Brain microvascular endothelial cell (primary cell): ENCODE results near the gene SZRD1.

Experiments
- DNase-seq: peaks from one replicate; pipeline ENCODE4 v3.0.0-alpha.2; 2020
- H3K27ac ChIP-seq: fragments of 250-450 bp; sonication (Bioruptor Pico); 2 replicates; pipeline ENCODE4 v1.5.1; 2020; ENCODE audit warnings: mild to moderate bottlenecking, moderate library complexity
- H3K27me3 ChIP-seq: fragments of 250-450 bp; sonication (Bioruptor Pico); replicated peaks from 2 replicates; pipeline ENCODE4 v1.5.1; 2020; ENCODE audit warnings: mild to moderate bottlenecking
- H3K36me3 ChIP-seq: fragments of 250-450 bp; sonication (Bioruptor Pico); replicated peaks from 2 replicates; pipeline ENCODE4 v1.5.1; 2020; ENCODE audit warnings: mild to moderate bottlenecking
- H3K4me3 ChIP-seq: 2 replicates; pipeline ENCODE4 v1.5.1; 2011; ENCODE audit warnings: low read depth, mild to moderate bottlenecking, control low read depth, low read length, moderate library complexity
- in situ Hi-C: cut with HindIII; loops from 2 replicates; pipeline ENCODE4 v1.10.0; 2017; ENCODE audit warnings: low sequenced_read_pairs, low pct_ligation_motif_present
- TF ChIP-seq, protein P1 (sequence below): IDR thresholded peaks from 2 replicates; pipeline ENCODE4 v1.5.1; 2011; ENCODE audit warnings: low read depth, mild to moderate bottlenecking, moderate library complexity, low read length, control low read depth, inconsistent platforms; ENCODE audit errors: missing control alignments

The SZRD1 gene

GRCh38 chr1:16445052-16445451 lies 78.0 kb downstream of the SZRD1 start:
- no peak for DNase-seq
- TF ChIP-seq, protein P1, sequence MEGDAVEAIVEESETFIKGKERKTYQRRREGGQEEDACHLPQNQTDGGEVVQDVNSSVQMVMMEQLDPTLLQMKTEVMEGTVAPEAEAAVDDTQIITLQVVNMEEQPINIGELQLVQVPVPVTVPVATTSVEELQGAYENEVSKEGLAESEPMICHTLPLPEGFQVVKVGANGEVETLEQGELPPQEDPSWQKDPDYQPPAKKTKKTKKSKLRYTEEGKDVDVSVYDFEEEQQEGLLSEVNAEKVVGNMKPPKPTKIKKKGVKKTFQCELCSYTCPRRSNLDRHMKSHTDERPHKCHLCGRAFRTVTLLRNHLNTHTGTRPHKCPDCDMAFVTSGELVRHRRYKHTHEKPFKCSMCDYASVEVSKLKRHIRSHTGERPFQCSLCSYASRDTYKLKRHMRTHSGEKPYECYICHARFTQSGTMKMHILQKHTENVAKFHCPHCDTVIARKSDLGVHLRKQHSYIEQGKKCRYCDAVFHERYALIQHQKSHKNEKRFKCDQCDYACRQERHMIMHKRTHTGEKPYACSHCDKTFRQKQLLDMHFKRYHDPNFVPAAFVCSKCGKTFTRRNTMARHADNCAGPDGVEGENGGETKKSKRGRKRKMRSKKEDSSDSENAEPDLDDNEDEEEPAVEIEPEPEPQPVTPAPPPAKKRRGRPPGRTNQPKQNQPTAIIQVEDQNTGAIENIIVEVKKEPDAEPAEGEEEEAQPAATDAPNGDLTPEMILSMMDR = no peak
- H3K4me3 ChIP-seq = no peak overlapping the region
- no peaks in the 10 kb centered on the region for H3K27me3 ChIP-seq
- H3K36me3 ChIP-seq = peaks cover 66% of the 10 kb centered on the region
- in situ Hi-C loops = no loop called here
- no peak overlapping the region for H3K27ac ChIP-seq

- in situ Hi-C loops = no loop called here
- no peak overlapping the region for H3K4me3 ChIP-seq
- H3K27ac ChIP-seq = no peak overlapping the region
- DNase-seq = no peak
- TF ChIP-seq, protein P1 = no peak
- no peaks in the 10 kb centered on the region for H3K27me3 ChIP-seq
- H3K36me3 ChIP-seq = peaks cover 76% of the 10 kb centered on the region
These were observed 79.1 kb downstream of the SZRD1 start for GRCh38 chr1:16446116-16446515.

DNA sequence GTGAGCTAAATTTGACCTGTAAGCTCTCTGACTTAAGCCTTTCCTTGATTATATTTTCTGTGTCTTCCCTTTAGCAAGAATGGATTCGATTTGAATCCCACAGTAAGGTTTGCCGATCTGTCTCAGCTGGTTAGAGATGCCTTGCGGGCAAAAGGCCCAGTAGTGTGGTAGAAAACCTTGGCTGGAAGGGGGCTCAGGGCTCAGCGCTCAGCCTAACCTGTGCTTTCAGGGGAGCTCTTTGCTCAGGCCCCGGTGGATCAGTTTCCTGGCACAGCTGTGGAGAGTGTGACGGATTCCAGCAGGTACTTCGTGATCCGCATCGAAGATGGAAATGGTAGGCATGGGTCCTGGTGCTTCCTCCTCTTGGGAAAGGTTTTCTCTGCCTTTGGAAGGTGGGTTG lies 80.6 kb downstream of the SZRD1 start:
- no peak overlapping the region for H3K4me3 ChIP-seq
- TF ChIP-seq, protein P1 = no peak
- DNase-seq = no peak
- in situ Hi-C loops = no loop called here
- no peaks in the 10 kb centered on the region for H3K27me3 ChIP-seq
- peaks cover 88% of the 10 kb centered on the region for H3K36me3 ChIP-seq
- no peak overlapping the region for H3K27ac ChIP-seq
